ENCODE measurements around the gene RAPGEF6. TPM values are rescaled to one million over a fixed set of nuclear protein-coding genes. Genes with fewer than 3 reads are reported as not detected.
"Not testable (repeated sequence)": the region's sequence is repeated elsewhere in the genome, so short reads cannot be mapped to it uniquely, and the experiment has no call there.

Gene RAPGEF6
- total RNA-seq, 6 experiments from 2014 or later, result 3.7 to 9.1 (median 7.6) TPM

- TF ChIP-seq CTCF (IDR thresholded peaks at IDR 0.05) (no peak), POLR2A (IDR thresholded peaks at IDR 0.05) (no peak)
- no peaks in the 10 kb centered on the region for H3K9me3 ChIP-seq
- peak overlapping the region in 2 of 3 donors; percentile 59 to 61 for H3K27ac ChIP-seq
- H3K4me1 ChIP-seq, result peaks cover 0 to 29% (median 4%) of the 10 kb centered on the region in 4 donors
- WGBS (ENCODE audit: insufficient coverage, low coverage, low lambda C conversion rate, missing lambda C conversion rate), result 96% methylated on average over 4 of the region's 4 CpGs
- no peaks in the 10 kb centered on the region for H3K27me3 ChIP-seq
- DNase-seq (no peak), ATAC-seq (peak in 1 of 4 donors; percentile 6)
- intact Hi-C loops (cut with DNase I), result no loop called here
- no peaks in the 10 kb centered on the region for H3K36me3 ChIP-seq
- H3K4me3 ChIP-seq, result no peak overlapping the region
Measured at GRCh38 chr5:131381021-131381420, 254.0 kb downstream of the RAPGEF6 start.

- H3K36me3 ChIP-seq; intact Hi-C loops (cut with DNase I); H3K9me3 ChIP-seq; H3K27me3 ChIP-seq; DNase-seq; ATAC-seq; H3K4me3 ChIP-seq: not testable (repeated sequence)
- Histone ChIP-seq H3K27ac (peak overlapping the region in 2 of 3 donors; percentile 59 to 61), H3K4me1 (peaks cover 0 to 29% (median 2%) of the 10 kb centered on the region in 4 donors)
- WGBS (ENCODE audit: insufficient coverage, low coverage, low lambda C conversion rate, missing lambda C conversion rate), result 80% methylated on average over 2 of the region's 2 CpGs
Measured at GRCh38 chr5:131380238-131380637, 254.8 kb downstream of the RAPGEF6 start.

GRCh38 chr5:131379723-131380122, 255.3 kb downstream of the RAPGEF6 start:
- Histone ChIP-seq H3K36me3 (no peaks in the 10 kb centered on the region), H3K9me3 (no peaks in the 10 kb centered on the region), H3K27me3 (no peaks in the 10 kb centered on the region), H3K4me1 (peaks cover 0 to 29% (median 2%) of the 10 kb centered on the region in 4 donors), H3K4me3 (no peak overlapping the region), H3K27ac (peak overlapping the region; percentile 43 to 61 (median 59))
- ATAC-seq (peak; percentile 70 to 82 (median 80)), DNase-seq (peak in 1 of 3 donors; percentile 32)
- intact Hi-C loops (cut with DNase I), result no loop called here
- TF ChIP-seq CTCF (IDR thresholded peaks at IDR 0.05) (no peak), POLR2A (IDR thresholded peaks at IDR 0.05) (no peak)
- WGBS (ENCODE audit: insufficient coverage, low coverage, low lambda C conversion rate, missing lambda C conversion rate), result 32% methylated on average over 6 of the region's 7 CpGs

GRCh38 chr5:131378721-131379541, 256.1 kb downstream of the RAPGEF6 start:
- intact Hi-C loops (cut with DNase I), result no loop called here
- Histone ChIP-seq H3K4me1 (peaks cover 0 to 29% (median 2%) of the 10 kb centered on the region in 4 donors), H3K27me3 (no peaks in the 10 kb centered on the region), H3K27ac (peak overlapping the region; percentile 43 to 61 (median 59)), H3K9me3 (no peaks in the 10 kb centered on the region), H3K4me3 (no peak overlapping the region), H3K36me3 (no peaks in the 10 kb centered on the region)
- TF ChIP-seq CTCF (IDR thresholded peaks at IDR 0.05) (no peak), POLR2A (IDR thresholded peaks at IDR 0.05) (no peak)
- DNase-seq (no peak), ATAC-seq (peak in 2 of 4 donors; percentile 20 to 41)

DNA sequence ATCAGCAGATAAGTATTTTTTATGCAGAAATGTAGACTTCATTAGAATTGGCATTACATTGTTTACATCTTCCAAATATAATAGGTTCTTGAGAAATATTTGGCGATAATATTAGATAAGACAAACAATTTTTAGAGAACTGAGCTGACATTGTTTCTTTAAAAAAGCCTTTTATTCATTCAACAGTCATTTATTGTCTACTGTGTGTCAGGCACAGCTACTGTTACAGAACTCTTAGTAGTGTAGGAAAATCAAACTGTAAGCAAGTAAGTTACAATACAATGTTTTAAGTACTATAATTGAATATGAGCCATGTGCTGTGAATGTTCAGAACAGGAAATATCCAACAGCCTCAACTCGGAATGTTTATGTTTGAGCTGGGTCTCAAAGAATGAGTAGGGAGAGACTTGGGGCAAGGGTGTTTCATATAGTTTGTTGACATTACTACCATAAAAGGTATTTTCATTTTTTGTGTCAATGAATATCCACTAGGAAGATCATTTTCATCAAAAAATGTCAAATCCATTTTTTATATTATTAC, 257.2 kb downstream of the RAPGEF6 start:
- Histone ChIP-seq H3K9me3 (no peaks in the 10 kb centered on the region), H3K27ac (no peak overlapping the region), H3K36me3 (no peaks in the 10 kb centered on the region), H3K27me3 (no peaks in the 10 kb centered on the region), H3K4me1 (peaks cover 0 to 29% (median 2%) of the 10 kb centered on the region in 4 donors), H3K4me3 (no peak overlapping the region)
- no peak for DNase-seq
- intact Hi-C loops (cut with DNase I), result no loop called here
- 51% methylated on average over 2 of the region's 2 CpGs for WGBS (ENCODE audit: insufficient coverage, low coverage, low lambda C conversion rate, missing lambda C conversion rate)
- no peak for ATAC-seq
- TF ChIP-seq POLR2A (IDR thresholded peaks at IDR 0.05) (no peak), CTCF (IDR thresholded peaks at IDR 0.05) (no peak)

Data from right lobe of liver (tissue), 6 donors.